Measurements from ENCODE around the gene LAMA2. TPM values are rescaled to one million over a fixed set of nuclear protein-coding genes. Genes with fewer than 3 reads are reported as not detected.

Gene LAMA2
- total RNA-seq, 1 experiment from 2014 or later: 0.02 TPM

GRCh38 chr6:129454488-129454887, 571.5 kb downstream of the LAMA2 start:
- no peaks in the 10 kb centered on the region for H3K27me3 ChIP-seq (replicated peaks; ENCODE audit: control insufficient read depth, insufficient read depth, low read length)
- Mint-ChIP-seq H3K4me3 (ENCODE audit: unreplicated experiment) (no peak overlapping the region), H3K27ac (ENCODE audit: unreplicated experiment) (no peak overlapping the region), H3K27me3 (ENCODE audit: insufficient read depth, unreplicated experiment) (peaks cover 12% of the 10 kb centered on the region), H3K9me3 (ENCODE audit: unreplicated experiment) (no peaks in the 10 kb centered on the region), H3K4me1 (ENCODE audit: low read depth, unreplicated experiment) (no peaks in the 10 kb centered on the region), H3K36me3 (ENCODE audit: insufficient read depth, unreplicated experiment) (no peaks in the 10 kb centered on the region)
- intact Hi-C loops (cut with micrococcal nuclease; ENCODE audit: unreplicated experiment): no loop called here
- CTCF ChIA-PET: no interaction called here
- H3K4me1 ChIP-seq: no peaks in the 10 kb centered on the region
- no TSS peak for BruUV-seq (replicated peaks)
- TF ChIP-seq, protein P1, sequence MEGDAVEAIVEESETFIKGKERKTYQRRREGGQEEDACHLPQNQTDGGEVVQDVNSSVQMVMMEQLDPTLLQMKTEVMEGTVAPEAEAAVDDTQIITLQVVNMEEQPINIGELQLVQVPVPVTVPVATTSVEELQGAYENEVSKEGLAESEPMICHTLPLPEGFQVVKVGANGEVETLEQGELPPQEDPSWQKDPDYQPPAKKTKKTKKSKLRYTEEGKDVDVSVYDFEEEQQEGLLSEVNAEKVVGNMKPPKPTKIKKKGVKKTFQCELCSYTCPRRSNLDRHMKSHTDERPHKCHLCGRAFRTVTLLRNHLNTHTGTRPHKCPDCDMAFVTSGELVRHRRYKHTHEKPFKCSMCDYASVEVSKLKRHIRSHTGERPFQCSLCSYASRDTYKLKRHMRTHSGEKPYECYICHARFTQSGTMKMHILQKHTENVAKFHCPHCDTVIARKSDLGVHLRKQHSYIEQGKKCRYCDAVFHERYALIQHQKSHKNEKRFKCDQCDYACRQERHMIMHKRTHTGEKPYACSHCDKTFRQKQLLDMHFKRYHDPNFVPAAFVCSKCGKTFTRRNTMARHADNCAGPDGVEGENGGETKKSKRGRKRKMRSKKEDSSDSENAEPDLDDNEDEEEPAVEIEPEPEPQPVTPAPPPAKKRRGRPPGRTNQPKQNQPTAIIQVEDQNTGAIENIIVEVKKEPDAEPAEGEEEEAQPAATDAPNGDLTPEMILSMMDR (IDR thresholded peaks at IDR 0.05; ENCODE audit: insufficient read depth in 1 of 2, low read depth in 1 of 2, low read length in 1 of 2, severe bottlenecking in 1 of 2, unreplicated experiment in 1 of 2): no peak
- DNase-seq: no peak
- H3K36me3 ChIP-seq (ENCODE audit: control insufficient read depth, insufficient read depth, low read length): no peaks in the 10 kb centered on the region
- no peaks in the 10 kb centered on the region for H3K9me3 ChIP-seq
- POLR2A ChIA-PET: interaction anchor here (0.7 kb wide), 1 partner anchor 1779 kb away, joined by 3 read pairs; no protein-coding TSS in a partner anchor
- no peak overlapping the region for H3K4me3 ChIP-seq (ENCODE audit: low read depth, low read length)

GRCh38 chr6:129455126-129455769, 572.3 kb downstream of the LAMA2 start:
- DNase-seq: no peak
- ChIA-PET POLR2A (no interaction called here), CTCF (no interaction called here)
- no peak overlapping the region for H3K4me3 Mint-ChIP-seq (ENCODE audit: unreplicated experiment)
- no peak overlapping the region for H3K27ac Mint-ChIP-seq (ENCODE audit: unreplicated experiment)
- intact Hi-C loops (cut with micrococcal nuclease; ENCODE audit: unreplicated experiment): no loop called here
- Histone ChIP-seq H3K9me3 (no peaks in the 10 kb centered on the region), H3K4me1 (no peaks in the 10 kb centered on the region), H3K36me3 (ENCODE audit: control insufficient read depth, insufficient read depth, low read length) (no peaks in the 10 kb centered on the region), H3K27me3 (replicated peaks; ENCODE audit: control insufficient read depth, insufficient read depth, low read length) (no peaks in the 10 kb centered on the region), H3K4me3 (ENCODE audit: low read depth, low read length) (no peak overlapping the region)
- H3K27me3 Mint-ChIP-seq (ENCODE audit: insufficient read depth, unreplicated experiment): peaks cover 12% of the 10 kb centered on the region
- no peaks in the 10 kb centered on the region for H3K36me3 Mint-ChIP-seq (ENCODE audit: insufficient read depth, unreplicated experiment)
- H3K4me1 Mint-ChIP-seq (ENCODE audit: low read depth, unreplicated experiment): no peaks in the 10 kb centered on the region
- no peaks in the 10 kb centered on the region for H3K9me3 Mint-ChIP-seq (ENCODE audit: unreplicated experiment)
- TF ChIP-seq, protein P1 (IDR thresholded peaks at IDR 0.05; ENCODE audit: insufficient read depth in 1 of 2, low read depth in 1 of 2, low read length in 1 of 2, severe bottlenecking in 1 of 2, unreplicated experiment in 1 of 2): no peak
- no TSS peak for BruUV-seq (replicated peaks)

DNA sequence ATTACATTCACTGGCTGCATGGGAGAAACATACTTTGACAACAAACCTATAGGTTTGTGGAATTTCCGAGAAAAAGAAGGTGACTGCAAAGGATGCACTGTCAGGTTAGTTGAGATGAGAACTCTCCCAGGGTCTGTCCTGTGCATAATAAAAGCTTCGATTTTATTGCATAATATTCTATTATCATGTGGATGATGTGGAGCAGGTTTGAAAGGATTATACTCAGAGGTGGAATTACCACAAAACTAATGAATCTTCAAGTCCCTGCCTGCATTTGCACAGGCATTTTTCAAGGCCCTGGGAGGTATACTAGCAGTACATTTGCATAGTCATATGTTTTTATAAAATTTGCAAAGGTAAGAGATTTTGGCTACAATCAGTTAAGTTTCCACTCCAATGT, 577.3 kb downstream of the LAMA2 start:
- no TSS peak for BruUV-seq (replicated peaks)
- H3K9me3 Mint-ChIP-seq (ENCODE audit: unreplicated experiment): no peaks in the 10 kb centered on the region
- no peak for DNase-seq
- intact Hi-C loops (cut with micrococcal nuclease; ENCODE audit: unreplicated experiment): no loop called here
- H3K4me3 ChIP-seq (ENCODE audit: low read depth, low read length): no peak overlapping the region
- H3K27me3 Mint-ChIP-seq (ENCODE audit: insufficient read depth, unreplicated experiment): peaks cover 6% of the 10 kb centered on the region
- no peaks in the 10 kb centered on the region for H3K4me1 Mint-ChIP-seq (ENCODE audit: low read depth, unreplicated experiment)
- no peaks in the 10 kb centered on the region for H3K36me3 ChIP-seq (ENCODE audit: control insufficient read depth, insufficient read depth, low read length)
- no peak overlapping the region for H3K27ac Mint-ChIP-seq (ENCODE audit: unreplicated experiment)
- CTCF ChIA-PET: no interaction called here
- POLR2A ChIA-PET: no interaction called here
- no peaks in the 10 kb centered on the region for H3K9me3 ChIP-seq
- no peaks in the 10 kb centered on the region for H3K36me3 Mint-ChIP-seq (ENCODE audit: insufficient read depth, unreplicated experiment)
- H3K27me3 ChIP-seq (replicated peaks; ENCODE audit: control insufficient read depth, insufficient read depth, low read length): no peaks in the 10 kb centered on the region
- H3K4me3 Mint-ChIP-seq (ENCODE audit: unreplicated experiment): no peak overlapping the region
- TF ChIP-seq, protein P1 (IDR thresholded peaks at IDR 0.05; ENCODE audit: insufficient read depth in 1 of 2, low read depth in 1 of 2, low read length in 1 of 2, severe bottlenecking in 1 of 2, unreplicated experiment in 1 of 2): no peak
- no peaks in the 10 kb centered on the region for H3K4me1 ChIP-seq
